Lower leg skin (tissue), 4 donors: ENCODE data around the gene CGREF1. TPM values are rescaled to one million over a fixed set of nuclear protein-coding genes. Genes with fewer than 3 reads are reported as not detected.

ENCODE experiments used
- DNase-seq, 2 donors: peaks; one replicate each; pipeline ENCODE4 v3.0.0-alpha.2; 2019; ENCODE audit warnings: low spot score in 2 of 2
- H3K4me3 ChIP-seq: fragments of 200-600 bp; sonication (generic); 2 replicates; pipeline ENCODE4 v1.5.1; 2017; ENCODE audit warnings: mild to moderate bottlenecking, low read depth; ENCODE audit not compliant: poor library complexity, severe bottlenecking
- POLR2A ChIP-seq, 2 donors: fragments of 450-650 bp; IDR thresholded peaks; one replicate each; pipeline ENCODE4 v1.6.1; 2016 to 2017; ENCODE audit warnings: antibody characterized with exemption in 2 of 2, mild to moderate bottlenecking in 1 of 2, moderate library complexity in 1 of 2
- WGBS, 2 donors: methylation state at CpG; one replicate each; pipeline ENCODE4 v1.1.5; 2018; 5-methylcytosine and 5-hydroxymethylcytosine counted together
- intact Hi-C: fragments of 100-400 bp; cut with DNase I; formaldehyde crosslinking; loops from one replicate; pipeline ENCODE4 v1.15.0; 2023; ENCODE audit warnings: low total_unique reads
- total RNA-seq, 4 donors: library from RNA; depleted of rRNA; stranded (reverse); fragments of >200 nt; gene quantifications; one replicate each; pipeline ENCODE4 v1.1.0, GENCODE V29; 2016
- TF ChIP-seq, protein P1 (sequence below), 3 donors: fragments of 450-650 bp; IDR thresholded peaks; one replicate each; pipeline ENCODE4 v1.5.1; 2016; ENCODE audit warnings: antibody characterized with exemption in 3 of 3, mild to moderate bottlenecking in 3 of 3, moderate library complexity in 2 of 3

CGREF1 gene
- total RNA-seq, 4 donors from 2014 or later: 0.34 to 2.1 (median 0.48) TPM

- H3K4me3 ChIP-seq: no peak overlapping the region
- WGBS, 2 donors: 68 to 83% methylated on average over 3 of the region's 3 CpGs
- TF ChIP-seq, protein P1, sequence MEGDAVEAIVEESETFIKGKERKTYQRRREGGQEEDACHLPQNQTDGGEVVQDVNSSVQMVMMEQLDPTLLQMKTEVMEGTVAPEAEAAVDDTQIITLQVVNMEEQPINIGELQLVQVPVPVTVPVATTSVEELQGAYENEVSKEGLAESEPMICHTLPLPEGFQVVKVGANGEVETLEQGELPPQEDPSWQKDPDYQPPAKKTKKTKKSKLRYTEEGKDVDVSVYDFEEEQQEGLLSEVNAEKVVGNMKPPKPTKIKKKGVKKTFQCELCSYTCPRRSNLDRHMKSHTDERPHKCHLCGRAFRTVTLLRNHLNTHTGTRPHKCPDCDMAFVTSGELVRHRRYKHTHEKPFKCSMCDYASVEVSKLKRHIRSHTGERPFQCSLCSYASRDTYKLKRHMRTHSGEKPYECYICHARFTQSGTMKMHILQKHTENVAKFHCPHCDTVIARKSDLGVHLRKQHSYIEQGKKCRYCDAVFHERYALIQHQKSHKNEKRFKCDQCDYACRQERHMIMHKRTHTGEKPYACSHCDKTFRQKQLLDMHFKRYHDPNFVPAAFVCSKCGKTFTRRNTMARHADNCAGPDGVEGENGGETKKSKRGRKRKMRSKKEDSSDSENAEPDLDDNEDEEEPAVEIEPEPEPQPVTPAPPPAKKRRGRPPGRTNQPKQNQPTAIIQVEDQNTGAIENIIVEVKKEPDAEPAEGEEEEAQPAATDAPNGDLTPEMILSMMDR (IDR thresholded peaks at IDR 0.05): no peak
- TF ChIP-seq POLR2A (IDR thresholded peaks at IDR 0.05): no peak
- intact Hi-C loops: no loop called here
- no peak for DNase-seq
Observed at GRCh38 chr2:27065128-27065527, 53.8 kb downstream of the CGREF1 start.

DNA sequence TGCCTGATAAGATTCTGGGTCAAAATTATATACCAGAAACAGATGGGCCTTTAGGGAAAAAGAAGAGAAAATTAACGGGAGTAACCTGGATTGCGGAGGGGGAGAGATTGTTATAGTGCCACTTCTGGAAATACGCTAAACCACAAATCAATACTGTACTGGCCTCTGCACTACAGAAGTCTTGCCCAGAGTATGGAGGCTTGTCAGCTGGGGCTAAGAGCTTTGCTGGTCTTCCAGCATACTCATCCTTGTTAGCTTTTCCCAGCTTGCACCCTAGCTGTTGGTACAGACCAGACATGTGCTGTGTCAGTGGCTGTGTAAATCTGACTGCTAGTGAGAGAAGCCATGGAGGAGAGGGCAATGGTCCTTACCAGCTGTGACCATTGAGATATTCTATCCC lies 58.6 kb downstream of the CGREF1 start:
- intact Hi-C loops: no loop called here
- WGBS, 2 donors: 90 to 92% methylated on average over 3 of the region's 3 CpGs
- no peak overlapping the region for H3K4me3 ChIP-seq
- no peak for DNase-seq
- TF ChIP-seq POLR2A (IDR thresholded peaks at IDR 0.05): no peak
- TF ChIP-seq, protein P1 (IDR thresholded peaks at IDR 0.05): no peak

DNA sequence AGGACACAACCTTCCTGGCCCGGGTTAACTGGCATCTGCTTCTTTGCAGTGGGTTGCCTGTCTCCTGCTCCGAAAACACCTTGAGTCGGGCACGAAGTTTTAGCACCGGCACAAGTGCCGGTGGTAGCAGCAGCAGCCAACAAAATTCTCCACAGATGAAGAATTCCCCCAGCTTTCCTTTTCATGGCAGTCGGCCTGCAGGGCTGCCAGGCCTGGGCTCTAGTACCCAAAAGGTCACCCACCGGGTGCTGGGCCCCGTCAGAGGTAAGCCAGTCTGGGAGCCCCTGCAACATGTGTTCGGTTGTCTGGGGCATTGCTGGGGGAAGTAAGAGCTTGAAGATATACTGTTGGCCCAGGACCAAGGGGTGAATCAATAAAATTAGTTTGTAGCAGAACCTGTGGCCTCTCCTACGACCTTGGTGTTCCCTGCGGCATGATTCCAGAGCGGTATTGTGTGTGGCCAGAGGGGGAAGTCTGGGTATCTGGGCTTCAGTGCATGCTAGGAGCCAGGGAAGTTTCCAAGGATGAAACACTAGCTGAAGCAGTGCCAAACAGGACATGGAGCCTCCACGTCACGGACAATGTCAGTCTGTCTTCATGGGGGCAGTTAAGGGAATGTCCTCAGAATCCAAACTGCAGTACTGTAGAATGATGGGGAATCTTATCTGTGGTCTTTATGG lies 59.6 kb downstream of the CGREF1 start:
- no peak for TF ChIP-seq POLR2A (IDR thresholded peaks at IDR 0.05)
- TF ChIP-seq, protein P1 (IDR thresholded peaks at IDR 0.05): no peak
- intact Hi-C loops: no loop called here
- WGBS, 2 donors: 81 to 86% methylated on average over 15 of the region's 15 CpGs
- H3K4me3 ChIP-seq: no peak overlapping the region
- DNase-seq: no peak

GRCh38 chr2:27058210-27058609 lies 60.7 kb downstream of the CGREF1 start:
- no peak overlapping the region for H3K4me3 ChIP-seq
- no peak for TF ChIP-seq POLR2A (IDR thresholded peaks at IDR 0.05)
- TF ChIP-seq, protein P1 (IDR thresholded peaks at IDR 0.05): no peak
- intact Hi-C loops: no loop called here
- no peak for DNase-seq
- WGBS, 2 donors: 92 to 93% methylated on average over 10 of the region's 10 CpGs

DNA sequence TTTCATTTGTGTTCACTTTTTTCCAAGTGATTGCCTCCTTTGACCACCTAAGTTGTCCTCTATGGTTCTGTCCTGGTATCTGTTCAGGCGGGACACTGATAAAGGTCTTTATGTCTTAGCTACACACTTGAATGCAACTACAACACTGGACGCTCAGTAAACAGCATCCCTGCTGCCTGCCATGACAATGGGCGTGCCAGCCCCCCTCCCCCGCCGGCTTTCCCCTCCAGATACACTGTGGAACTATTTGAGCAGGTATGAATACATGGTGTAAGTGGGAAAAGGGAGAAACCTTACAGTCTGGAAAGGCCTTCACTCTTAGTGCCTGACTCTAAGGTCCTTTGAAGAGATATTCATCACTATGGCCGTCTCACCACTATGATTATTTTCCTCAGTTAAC lies 61.7 kb downstream of the CGREF1 start:
- TF ChIP-seq POLR2A (IDR thresholded peaks at IDR 0.05): no peak
- TF ChIP-seq, protein P1 (IDR thresholded peaks at IDR 0.05): no peak
- H3K4me3 ChIP-seq: no peak overlapping the region
- 88 to 89% methylated on average over 6 of the region's 6 CpGs for WGBS, 2 donors
- intact Hi-C loops: no loop called here
- no peak for DNase-seq

GRCh38 chr2:27054721-27055120 lies 64.2 kb downstream of the CGREF1 start:
- TF ChIP-seq, protein P1 (IDR thresholded peaks at IDR 0.05): no peak
- no peak for TF ChIP-seq POLR2A (IDR thresholded peaks at IDR 0.05)
- intact Hi-C loops: no loop called here
- no peak overlapping the region for H3K4me3 ChIP-seq
- 94 to 96% methylated on average over 11 of the region's 11 CpGs for WGBS, 2 donors
- no peak for DNase-seq
